Measurements from ENCODE around the gene BEND4. TPM values are rescaled to one million over a fixed set of nuclear protein-coding genes. Genes with fewer than 3 reads are reported as not detected.

The BEND4 gene
- total and polyA plus RNA-seq, 5 donors from 2014 or later = 0.11 to 0.56 (median 0.30) TPM; not detected in 2

DNA sequence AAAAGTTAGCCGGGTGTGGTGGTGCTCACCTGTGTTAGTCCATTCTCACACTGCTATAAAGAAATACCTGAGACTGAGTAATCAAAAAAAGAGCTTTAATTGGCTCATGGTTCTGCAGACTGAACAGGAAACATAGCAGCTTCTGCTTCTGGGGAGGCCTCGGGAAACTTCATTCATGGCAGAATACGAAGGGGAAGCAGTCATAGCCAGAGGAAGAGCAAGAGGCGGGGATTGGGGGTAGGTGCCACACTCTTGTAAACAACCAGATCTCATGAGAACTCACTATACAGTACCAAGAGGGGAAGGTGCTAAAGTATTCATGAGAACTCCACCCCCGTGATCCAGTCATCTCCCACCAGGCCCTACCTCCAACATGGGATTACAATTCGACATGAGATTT is 64.1 kb downstream of the BEND4 start:
- ATAC-seq (ENCODE audit: low read depth in 2 of 2) (no peak), DNase-seq (no peak)
- H3K4me3 ChIP-seq (ENCODE audit: low read depth, low read length) = no peak overlapping the region
- no peak overlapping the region for H3K27ac ChIP-seq (ENCODE audit: insufficient read depth, low read length, poor library complexity, severe bottlenecking)
- Mint-ChIP-seq H3K27me3 (no peaks in the 10 kb centered on the region), H3K4me3 (no peak overlapping the region), H3K36me3 (peaks cover 25% of the 10 kb centered on the region), H3K9me3 (no peaks in the 10 kb centered on the region), H3K4me1 (peaks cover 0 to 5% (median 0%) of the 10 kb centered on the region in 4 donors), H3K27ac (no peak overlapping the region)
- peaks cover 10% of the 10 kb centered on the region for H3K36me3 ChIP-seq (ENCODE audit: control insufficient read depth, insufficient read depth, low read length)
- no peaks in the 10 kb centered on the region for H3K9me3 ChIP-seq (ENCODE audit: control insufficient read depth in 2 of 2, low read length in 2 of 2)
- no peaks in the 10 kb centered on the region for H3K27me3 ChIP-seq (ENCODE audit: control insufficient read depth, insufficient read depth, low read length)
- no peaks in the 10 kb centered on the region for H3K4me1 ChIP-seq (ENCODE audit: control insufficient read depth, insufficient read depth, low read length, poor library complexity, severe bottlenecking)

GRCh38 chr4:42083816-42084215 is 68.6 kb downstream of the BEND4 start:
- Mint-ChIP-seq H3K4me1 (peaks cover 0 to 7% (median 0%) of the 10 kb centered on the region in 4 donors), H3K9me3 (no peaks in the 10 kb centered on the region), H3K27ac (no peak overlapping the region), H3K4me3 (no peak overlapping the region), H3K36me3 (peaks cover 36% of the 10 kb centered on the region), H3K27me3 (no peaks in the 10 kb centered on the region)
- H3K9me3 ChIP-seq (ENCODE audit: control insufficient read depth in 2 of 2, low read length in 2 of 2) = no peaks in the 10 kb centered on the region
- H3K4me1 ChIP-seq (ENCODE audit: control insufficient read depth, insufficient read depth, low read length, poor library complexity, severe bottlenecking) = no peaks in the 10 kb centered on the region
- ATAC-seq (ENCODE audit: low read depth in 2 of 2) = no peak
- no peak overlapping the region for H3K4me3 ChIP-seq (ENCODE audit: low read depth, low read length)
- no peak overlapping the region for H3K27ac ChIP-seq (ENCODE audit: insufficient read depth, low read length, poor library complexity, severe bottlenecking)
- peaks cover 19% of the 10 kb centered on the region for H3K36me3 ChIP-seq (ENCODE audit: control insufficient read depth, insufficient read depth, low read length)
- no peak for DNase-seq
- no peaks in the 10 kb centered on the region for H3K27me3 ChIP-seq (ENCODE audit: control insufficient read depth, insufficient read depth, low read length)

- no peak overlapping the region for H3K27ac Mint-ChIP-seq
- peaks cover 36% of the 10 kb centered on the region for H3K36me3 Mint-ChIP-seq
- H3K27me3 Mint-ChIP-seq = no peaks in the 10 kb centered on the region
- no peaks in the 10 kb centered on the region for H3K9me3 Mint-ChIP-seq
- no peaks in the 10 kb centered on the region for H3K4me1 ChIP-seq (ENCODE audit: control insufficient read depth, insufficient read depth, low read length, poor library complexity, severe bottlenecking)
- H3K4me3 Mint-ChIP-seq = no peak overlapping the region
- no peaks in the 10 kb centered on the region for H3K27me3 ChIP-seq (ENCODE audit: control insufficient read depth, insufficient read depth, low read length)
- DNase-seq (no peak), ATAC-seq (ENCODE audit: low read depth in 2 of 2) (no peak)
- no peak overlapping the region for H3K4me3 ChIP-seq (ENCODE audit: low read depth, low read length)
- H3K36me3 ChIP-seq (ENCODE audit: control insufficient read depth, insufficient read depth, low read length) = peaks cover 23% of the 10 kb centered on the region
- H3K9me3 ChIP-seq (ENCODE audit: control insufficient read depth in 2 of 2, low read length in 2 of 2) = no peaks in the 10 kb centered on the region
- peaks cover 0 to 7% (median 0%) of the 10 kb centered on the region in 4 donors for H3K4me1 Mint-ChIP-seq
- H3K27ac ChIP-seq (ENCODE audit: insufficient read depth, low read length, poor library complexity, severe bottlenecking) = no peak overlapping the region
Measured at GRCh38 chr4:42080306-42080705, 72.1 kb downstream of the BEND4 start.

DNA sequence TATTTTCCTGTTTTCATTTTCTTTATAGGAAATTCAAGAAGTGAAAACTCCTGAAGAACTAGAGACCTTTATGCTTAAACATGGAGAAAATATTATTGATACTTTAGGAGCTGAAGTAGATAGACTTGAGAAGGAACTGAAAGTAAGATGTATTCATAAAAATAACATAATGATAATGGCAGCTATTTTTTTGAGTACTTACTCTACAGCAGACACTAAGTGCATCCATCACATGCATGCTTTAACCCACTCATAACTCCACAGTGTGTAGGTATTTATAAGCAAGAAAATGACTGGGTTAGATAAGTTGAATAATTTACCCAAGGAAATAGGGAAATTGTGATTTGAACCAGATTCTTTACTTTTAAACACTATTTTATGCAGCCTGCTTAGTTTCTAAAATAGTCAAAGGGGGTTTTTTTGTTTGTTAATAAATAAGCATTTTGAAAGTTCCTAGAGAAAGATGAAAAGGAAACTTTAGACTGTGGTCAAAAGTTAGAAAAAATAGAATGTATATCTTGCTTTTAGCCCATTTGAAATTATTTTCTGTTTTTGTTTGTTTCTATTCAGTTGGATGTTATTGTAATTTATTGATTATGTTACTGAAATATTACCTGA is 74.2 kb downstream of the BEND4 start:
- Histone ChIP-seq H3K4me1 (ENCODE audit: control insufficient read depth, insufficient read depth, low read length, poor library complexity, severe bottlenecking) (no peaks in the 10 kb centered on the region), H3K9me3 (ENCODE audit: control insufficient read depth in 2 of 2, low read length in 2 of 2) (no peaks in the 10 kb centered on the region), H3K27ac (ENCODE audit: insufficient read depth, low read length, poor library complexity, severe bottlenecking) (no peak overlapping the region), H3K27me3 (ENCODE audit: control insufficient read depth, insufficient read depth, low read length) (no peaks in the 10 kb centered on the region), H3K4me3 (ENCODE audit: low read depth, low read length) (no peak overlapping the region), H3K36me3 (ENCODE audit: control insufficient read depth, insufficient read depth, low read length) (peaks cover 24% of the 10 kb centered on the region)
- H3K4me3 Mint-ChIP-seq = no peak overlapping the region
- H3K9me3 Mint-ChIP-seq = no peaks in the 10 kb centered on the region
- H3K27me3 Mint-ChIP-seq = no peaks in the 10 kb centered on the region
- H3K27ac Mint-ChIP-seq = no peak overlapping the region
- DNase-seq = no peak
- ATAC-seq (ENCODE audit: low read depth in 2 of 2) = no peak
- H3K4me1 Mint-ChIP-seq = peaks cover 0 to 4% (median under 1%) of the 10 kb centered on the region in 4 donors
- peaks cover 28% of the 10 kb centered on the region for H3K36me3 Mint-ChIP-seq

DNA sequence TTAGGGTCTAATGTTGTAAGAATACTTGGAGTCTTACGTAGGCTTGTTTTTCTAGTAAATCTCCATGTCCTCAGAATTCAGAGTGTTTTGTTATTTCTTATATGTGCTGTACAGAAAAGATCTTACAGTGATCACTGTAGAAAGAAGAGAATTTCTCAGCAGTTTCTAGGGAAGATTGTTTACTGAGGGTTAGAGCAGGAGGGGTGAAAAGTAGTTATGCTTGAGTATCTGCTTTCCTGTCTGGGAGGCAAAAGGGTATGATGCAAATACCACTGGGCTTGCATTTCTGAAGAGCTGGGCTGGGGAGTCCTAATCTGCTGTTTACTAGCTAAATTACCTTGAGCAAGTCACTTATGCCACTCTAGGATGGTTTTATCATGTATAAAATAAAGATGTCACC is 78.2 kb downstream of the BEND4 start:
- H3K36me3 ChIP-seq (ENCODE audit: control insufficient read depth, insufficient read depth, low read length) = peaks cover 31% of the 10 kb centered on the region
- no peaks in the 10 kb centered on the region for H3K27me3 Mint-ChIP-seq
- no peak overlapping the region for H3K4me3 ChIP-seq (ENCODE audit: low read depth, low read length)
- H3K4me3 Mint-ChIP-seq = no peak overlapping the region
- peaks cover 32% of the 10 kb centered on the region for H3K36me3 Mint-ChIP-seq
- no peaks in the 10 kb centered on the region for H3K27me3 ChIP-seq (ENCODE audit: control insufficient read depth, insufficient read depth, low read length)
- peak overlapping the region in 1 of 3 donors; percentile 62 for H3K27ac Mint-ChIP-seq
- H3K9me3 Mint-ChIP-seq = no peaks in the 10 kb centered on the region
- no peaks in the 10 kb centered on the region for H3K9me3 ChIP-seq (ENCODE audit: control insufficient read depth in 2 of 2, low read length in 2 of 2)
- no peak for DNase-seq
- no peak for ATAC-seq (ENCODE audit: low read depth in 2 of 2)
- no peaks in the 10 kb centered on the region for H3K4me1 ChIP-seq (ENCODE audit: control insufficient read depth, insufficient read depth, low read length, poor library complexity, severe bottlenecking)
- H3K4me1 Mint-ChIP-seq = peaks cover 0 to 6% (median 2%) of the 10 kb centered on the region in 4 donors
- H3K27ac ChIP-seq (ENCODE audit: insufficient read depth, low read length, poor library complexity, severe bottlenecking) = no peak overlapping the region

DNA sequence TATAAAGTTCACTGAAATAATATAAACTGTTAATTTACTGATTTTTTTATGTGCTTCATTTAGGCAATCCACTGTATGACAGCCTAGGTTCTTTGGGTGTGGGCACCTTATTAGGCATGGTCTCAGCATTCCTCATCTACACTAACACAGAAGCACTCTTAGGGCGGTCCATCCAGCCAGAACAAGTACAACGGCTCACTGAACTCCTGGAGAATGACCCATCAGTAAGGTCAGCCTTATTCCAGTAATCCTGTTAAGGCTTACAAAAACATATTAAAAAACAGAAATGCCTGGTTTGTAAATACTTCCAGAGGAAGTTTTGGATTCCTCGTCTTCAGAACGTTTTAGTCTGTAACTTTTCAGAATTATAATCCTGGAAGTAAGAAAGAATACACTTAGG is 82.0 kb downstream of the BEND4 start:
- Histone ChIP-seq H3K27ac (ENCODE audit: insufficient read depth, low read length, poor library complexity, severe bottlenecking) (no peak overlapping the region), H3K4me1 (ENCODE audit: control insufficient read depth, insufficient read depth, low read length, poor library complexity, severe bottlenecking) (no peaks in the 10 kb centered on the region), H3K4me3 (ENCODE audit: low read depth, low read length) (no peak overlapping the region), H3K9me3 (ENCODE audit: control insufficient read depth in 2 of 2, low read length in 2 of 2) (no peaks in the 10 kb centered on the region), H3K36me3 (ENCODE audit: control insufficient read depth, insufficient read depth, low read length) (peaks cover 46% of the 10 kb centered on the region), H3K27me3 (ENCODE audit: control insufficient read depth, insufficient read depth, low read length) (no peaks in the 10 kb centered on the region)
- no peak for ATAC-seq (ENCODE audit: low read depth in 2 of 2)
- no peak for DNase-seq
- Mint-ChIP-seq H3K27ac (no peak overlapping the region), H3K36me3 (peaks cover 36% of the 10 kb centered on the region), H3K27me3 (no peaks in the 10 kb centered on the region), H3K9me3 (peaks cover 0 to under 1% (median 0%) of the 10 kb centered on the region in 7 donors), H3K4me1 (peaks cover 0 to 6% (median 3%) of the 10 kb centered on the region in 4 donors), H3K4me3 (no peak overlapping the region)

DNA sequence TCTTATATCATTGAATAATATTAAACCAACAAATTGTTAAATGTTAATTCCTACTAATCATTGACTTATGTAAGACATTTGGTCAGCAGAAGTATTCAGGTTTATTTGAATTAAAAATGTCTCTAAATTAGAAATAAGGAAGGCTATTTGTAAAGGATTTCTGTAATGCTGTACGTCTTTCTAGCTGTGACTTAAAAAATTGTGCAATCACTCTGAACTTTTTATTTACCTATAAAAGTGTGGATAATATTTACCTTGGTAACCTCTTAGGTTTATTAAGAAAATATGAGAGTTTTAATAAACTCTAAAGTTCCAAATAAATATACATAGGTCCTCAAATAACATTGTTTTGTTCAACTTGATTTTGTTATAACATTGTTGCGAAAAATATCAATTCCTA is 85.2 kb downstream of the BEND4 start:
- H3K4me1 Mint-ChIP-seq = peaks cover 0 to 11% (median 1%) of the 10 kb centered on the region in 4 donors

GRCh38 chr4:42066402-42066801 is 86.1 kb downstream of the BEND4 start:
- Histone ChIP-seq H3K27ac (ENCODE audit: insufficient read depth, low read length, poor library complexity, severe bottlenecking) (no peak overlapping the region), H3K4me3 (ENCODE audit: low read depth, low read length) (no peak overlapping the region), H3K36me3 (ENCODE audit: control insufficient read depth, insufficient read depth, low read length) (peaks cover 52% of the 10 kb centered on the region), H3K27me3 (ENCODE audit: control insufficient read depth, insufficient read depth, low read length) (no peaks in the 10 kb centered on the region), H3K4me1 (ENCODE audit: control insufficient read depth, insufficient read depth, low read length, poor library complexity, severe bottlenecking) (no peaks in the 10 kb centered on the region), H3K9me3 (ENCODE audit: control insufficient read depth in 2 of 2, low read length in 2 of 2) (no peaks in the 10 kb centered on the region)
- H3K36me3 Mint-ChIP-seq = peaks cover 37% of the 10 kb centered on the region
- ATAC-seq (ENCODE audit: low read depth in 2 of 2) (no peak), DNase-seq (no peak)
- no peak overlapping the region for H3K4me3 Mint-ChIP-seq
- peaks cover 0 to 2% (median 0%) of the 10 kb centered on the region in 7 donors for H3K9me3 Mint-ChIP-seq
- no peak overlapping the region for H3K27ac Mint-ChIP-seq
- H3K27me3 Mint-ChIP-seq = no peaks in the 10 kb centered on the region
- H3K4me1 Mint-ChIP-seq = peaks cover 0 to 5% (median 1%) of the 10 kb centered on the region in 4 donors

More for the DNA sequence above, 85.2 kb downstream of the BEND4 start:
- Mint-ChIP-seq H3K36me3 (peaks cover 45% of the 10 kb centered on the region), H3K4me3 (no peak overlapping the region), H3K27ac (no peak overlapping the region), H3K9me3 (peaks cover 0 to 2% (median 0%) of the 10 kb centered on the region in 7 donors), H3K27me3 (no peaks in the 10 kb centered on the region)
- Histone ChIP-seq H3K9me3 (ENCODE audit: control insufficient read depth in 2 of 2, low read length in 2 of 2) (no peaks in the 10 kb centered on the region), H3K36me3 (ENCODE audit: control insufficient read depth, insufficient read depth, low read length) (peaks cover 57% of the 10 kb centered on the region), H3K27ac (ENCODE audit: insufficient read depth, low read length, poor library complexity, severe bottlenecking) (no peak overlapping the region), H3K27me3 (ENCODE audit: control insufficient read depth, insufficient read depth, low read length) (no peaks in the 10 kb centered on the region), H3K4me1 (ENCODE audit: control insufficient read depth, insufficient read depth, low read length, poor library complexity, severe bottlenecking) (no peaks in the 10 kb centered on the region), H3K4me3 (ENCODE audit: low read depth, low read length) (no peak overlapping the region)
- ATAC-seq (ENCODE audit: low read depth in 2 of 2) (no peak), DNase-seq (no peak)

Data from CD4-positive, CD25-positive, alpha-beta regulatory T cell (primary cell).